Neutrophil (primary cell): ENCODE results near the gene MTCL1.
A peak's percentile ranks its signal among the peaks of the same experiment; 100 is the strongest.

Experiments
- H3K27ac ChIP-seq: fragments of 200-600 bp; sonication (generic); 2 replicates; pipeline ENCODE4 v1.5.1; 2016; ENCODE audit warnings: mild to moderate bottlenecking, moderate library complexity
- H3K27me3 ChIP-seq: fragments of 200-600 bp; sonication (generic); 2 replicates; pipeline ENCODE4 v1.6.0; 2016; ENCODE audit warnings: mild to moderate bottlenecking
- H3K36me3 ChIP-seq: fragments of 200-600 bp; sonication (generic); 2 replicates; pipeline ENCODE4 v1.5.1; 2017
- H3K4me1 ChIP-seq, 2 experiments: fragments of 200-600 bp in 1 of 2; sonication (generic) in 1 of 2; 1 replicate in 1 of 2; 2 replicates in 1 of 2; pipeline versions ENCODE4 v1.5.1 to v1.6.1; 2013 to 2016; ENCODE audit warnings: low read depth in 1 of 2, low read length in 1 of 2, mild to moderate bottlenecking in 1 of 2, moderate library complexity in 1 of 2; ENCODE audit not compliant: control insufficient read depth in 1 of 2, insufficient read depth in 1 of 2
- H3K4me3 ChIP-seq, 2 experiments: fragments of 200-600 bp in 1 of 2; sonication (generic) in 1 of 2; 1 replicate in 1 of 2; 2 replicates in 1 of 2; pipeline ENCODE4 v1.5.1; 2013 to 2016; ENCODE audit warnings: low read depth in 1 of 2, low read length in 1 of 2, mild to moderate bottlenecking in 1 of 2, moderate library complexity in 1 of 2
- H3K9me3 ChIP-seq: fragments of 200-600 bp; sonication (generic); 2 replicates; pipeline ENCODE4 v1.5.1; 2016
- CTCF ChIP-seq: fragments of 200-600 bp; sonication (generic); IDR thresholded peaks from 2 replicates; pipeline ENCODE4 v1.5.1; 2016; ENCODE audit warnings: antibody characterized with exemption

The MTCL1 gene

GRCh38 chr18:8703781-8704301 is 1.5 kb upstream of the MTCL1 start:
- H3K27me3 ChIP-seq, result peaks cover 96% of the 10 kb centered on the region
- no peak overlapping the region for H3K4me3 ChIP-seq

GRCh38 chr18:8704361-8705237 is 757 bp upstream of the MTCL1 start:
- Histone ChIP-seq H3K9me3 (no peaks in the 10 kb centered on the region), H3K27ac (no peak overlapping the region), H3K36me3 (no peaks in the 10 kb centered on the region), H3K4me3 (peak overlapping the region; percentile 50 to 66), H3K27me3 (peaks cover 99% of the 10 kb centered on the region), H3K4me1 (peaks cover 10 to 21% of the 10 kb centered on the region in 2 experiments)
- no peak for TF ChIP-seq CTCF

More at GRCh38 chr18:8703781-8704301, 1.5 kb upstream of the MTCL1 start:
- TF ChIP-seq CTCF, result no peak
- Histone ChIP-seq H3K4me1 (peaks cover 10 to 21% of the 10 kb centered on the region in 2 experiments), H3K9me3 (no peaks in the 10 kb centered on the region), H3K27ac (no peak overlapping the region), H3K36me3 (no peaks in the 10 kb centered on the region)

GRCh38 chr18:8705961-8706790 is 820 bp downstream of the MTCL1 start:
- peak overlapping the region; percentile 17 to 30 for H3K4me3 ChIP-seq
- no peak for TF ChIP-seq CTCF
- H3K36me3 ChIP-seq, result no peaks in the 10 kb centered on the region
- no peaks in the 10 kb centered on the region for H3K9me3 ChIP-seq
- H3K27ac ChIP-seq, result no peak overlapping the region
- peaks cover 10 to 21% of the 10 kb centered on the region in 2 experiments for H3K4me1 ChIP-seq
- peaks cover 89% of the 10 kb centered on the region for H3K27me3 ChIP-seq

GRCh38 chr18:8706791-8707555 is 1.6 kb downstream of the MTCL1 start:
- no peaks in the 10 kb centered on the region for H3K9me3 ChIP-seq
- H3K27me3 ChIP-seq, result peaks cover 81% of the 10 kb centered on the region
- peak overlapping the region; percentile 17 to 30 for H3K4me3 ChIP-seq
- peaks cover 10 to 21% of the 10 kb centered on the region in 2 experiments for H3K4me1 ChIP-seq
- H3K27ac ChIP-seq, result no peak overlapping the region
- TF ChIP-seq CTCF, result no peak
- H3K36me3 ChIP-seq, result no peaks in the 10 kb centered on the region
